Common myeloid progenitor, CD34-positive (primary cell): Measurements from ENCODE around the gene GRIN2B.

Experiments used
- CTCF ChIA-PET: fragments of 350-600 bp; sonication (Branson Sonifier 250); formaldehyde crosslinking; loops from one replicate; lab custom pipeline; 2021; ENCODE audit warnings: antibody characterized with exemption; lab: Charles Lee
- POLR2A ChIA-PET: fragments of 350-600 bp; sonication (Branson Sonifier 250); formaldehyde crosslinking; loops from one replicate; lab custom pipeline; 2021; ENCODE audit warnings: antibody characterized with exemption; lab: Charles Lee
- DNase-seq, 3 donors: peaks; one replicate each; pipeline versions ENCODE4 v3.0.0 to v3.0.0-alpha.2; 2013
- H3K27ac ChIP-seq, 2 experiments: 1 replicate in 1 of 2; 2 replicates in 1 of 2; pipeline ENCODE4 v1.7.0; 2013; ENCODE audit warnings: inconsistent platforms in 2 of 2, low read length in 2 of 2, mild to moderate bottlenecking in 2 of 2, low read depth in 1 of 2, moderate library complexity in 1 of 2; ENCODE audit not compliant: severe bottlenecking in 2 of 2, insufficient read depth in 1 of 2, poor library complexity in 1 of 2
- H3K27me3 ChIP-seq, 5 experiments: replicated peaks in 2 of 5; 1 replicate in 3 of 5; 2 replicates in 2 of 5; pipeline versions ENCODE4 v1.6.1 to v1.7.0; 2013; ENCODE audit warnings: low read length in 4 of 5, mild to moderate bottlenecking in 2 of 5, moderate library complexity in 2 of 5, inconsistent platforms in 1 of 5; ENCODE audit not compliant: insufficient read depth in 5 of 5, control insufficient read depth in 4 of 5
- H3K36me3 ChIP-seq, 4 experiments: 1 replicate in 2 of 4; 2 replicates in 2 of 4; pipeline versions ENCODE4 v1.6.1 to v1.7.0; 2013; ENCODE audit warnings: low read length in 3 of 4, control low read depth in 1 of 4, mild to moderate bottlenecking in 1 of 4; ENCODE audit not compliant: control insufficient read depth in 4 of 4, insufficient read depth in 4 of 4
- H3K4me1 ChIP-seq, 4 experiments: 1 replicate in 3 of 4; 2 replicates in 1 of 4; pipeline versions ENCODE4 v1.6.1 to v1.7.1; 2013; ENCODE audit warnings: low read length in 3 of 4, mild to moderate bottlenecking in 3 of 4, control low read depth in 1 of 4, inconsistent platforms in 1 of 4, moderate library complexity in 1 of 4; ENCODE audit not compliant: control insufficient read depth in 4 of 4, insufficient read depth in 4 of 4; ENCODE audit errors: control extremely low read depth in 1 of 4
- H3K4me3 ChIP-seq, 7 experiments: 1 replicate in 4 of 7; 2 replicates in 3 of 7; pipeline versions ENCODE4 v1.5.1 to v1.7.0; 2013; ENCODE audit warnings: mild to moderate bottlenecking in 7 of 7, low read length in 6 of 7, moderate library complexity in 6 of 7, inconsistent platforms in 2 of 7, low read depth in 2 of 7, control low read depth in 1 of 7; ENCODE audit not compliant: insufficient read depth in 4 of 7, control insufficient read depth in 1 of 7; ENCODE audit errors: extremely low read depth in 1 of 7
- H3K9me3 ChIP-seq, 5 experiments: 1 replicate in 4 of 5; 2 replicates in 1 of 5; pipeline versions ENCODE4 v1.6.1 to v1.7.1; 2013; ENCODE audit warnings: low read length in 4 of 5, mild to moderate bottlenecking in 2 of 5, inconsistent platforms in 1 of 5, low read depth in 1 of 5, moderate library complexity in 1 of 5; ENCODE audit not compliant: control insufficient read depth in 4 of 5, insufficient read depth in 2 of 5; ENCODE audit errors: control extremely low read depth in 1 of 5
- WGBS: methylation state at CpG from one replicate; pipeline ENCODE4 v1.1.5; 2013; ENCODE audit not compliant: insufficient coverage; 5-methylcytosine and 5-hydroxymethylcytosine counted together

GRIN2B gene

DNA sequence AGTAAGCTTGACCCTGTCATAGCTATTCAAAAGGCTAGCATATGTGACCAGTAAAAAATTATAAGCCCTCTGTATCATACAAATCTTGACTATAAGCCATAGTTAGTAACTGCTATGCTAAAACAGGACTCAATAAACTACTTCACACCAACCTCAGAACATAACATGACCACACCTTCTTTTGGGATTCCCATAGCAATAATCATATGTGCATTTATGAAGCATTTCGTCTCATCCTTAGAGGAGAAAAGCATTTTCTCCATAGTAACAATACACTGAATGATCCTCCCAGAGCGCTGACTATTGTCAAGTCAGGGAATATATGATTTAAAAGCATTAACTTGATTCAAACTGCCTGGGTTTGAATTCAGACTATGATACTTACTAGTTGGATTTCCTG lies 46.2 kb downstream of the GRIN2B start:
- H3K9me3 ChIP-seq: peaks cover 0 to 16% (median 1%) of the 10 kb centered on the region in 5 experiments
- no peaks in the 10 kb centered on the region for H3K36me3 ChIP-seq
- ChIA-PET CTCF (no interaction called here), POLR2A (no interaction called here)
- DNase-seq: no peak
- H3K27ac ChIP-seq: no peak overlapping the region
- H3K4me1 ChIP-seq: no peaks in the 10 kb centered on the region
- peaks cover 0 to 4% (median 0%) of the 10 kb centered on the region in 5 experiments for H3K27me3 ChIP-seq
- 43% methylated on average over 2 of the region's 2 CpGs for WGBS
- no peak overlapping the region for H3K4me3 ChIP-seq
